B cell (primary cell): ENCODE measurements around the gene STARD9.

ENCODE experiments used
- EZH2 ChIP-seq: IDR thresholded peaks from 2 replicates; pipeline ENCODE4 v1.6.1; 2012; ENCODE audit warnings: borderline replicate concordance, low read depth, mild to moderate bottlenecking, moderate library complexity, low read length; ENCODE audit not compliant: insufficient read depth, poor library complexity, severe bottlenecking
- TF ChIP-seq, protein P1 (sequence below): fragments of 200-600 bp; IDR thresholded peaks from one replicate; pipeline ENCODE4 v1.8.0; 2022; ENCODE audit warnings: antibody characterized with exemption, mild to moderate bottlenecking

DNA sequence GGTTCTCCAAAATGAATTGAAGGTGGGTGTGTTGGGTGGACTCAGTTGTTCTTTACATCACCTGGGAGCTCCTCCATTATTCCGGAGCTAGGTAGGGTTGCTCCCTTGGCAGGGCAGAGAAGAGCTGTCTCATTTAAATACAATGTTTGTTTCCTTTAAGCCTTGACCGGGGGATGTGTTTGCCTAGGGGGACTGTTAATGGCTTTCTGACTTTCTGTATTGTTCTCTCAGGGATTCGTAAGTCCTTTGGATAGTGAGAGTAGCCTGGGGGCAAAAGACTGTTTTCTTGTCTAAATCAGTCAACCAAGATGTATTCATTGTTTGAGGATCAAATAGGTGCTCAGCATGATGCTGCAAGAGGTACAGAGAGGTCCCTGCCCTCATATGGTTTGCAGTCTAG is 90.4 kb downstream of the STARD9 start:
- TF ChIP-seq, protein P1, sequence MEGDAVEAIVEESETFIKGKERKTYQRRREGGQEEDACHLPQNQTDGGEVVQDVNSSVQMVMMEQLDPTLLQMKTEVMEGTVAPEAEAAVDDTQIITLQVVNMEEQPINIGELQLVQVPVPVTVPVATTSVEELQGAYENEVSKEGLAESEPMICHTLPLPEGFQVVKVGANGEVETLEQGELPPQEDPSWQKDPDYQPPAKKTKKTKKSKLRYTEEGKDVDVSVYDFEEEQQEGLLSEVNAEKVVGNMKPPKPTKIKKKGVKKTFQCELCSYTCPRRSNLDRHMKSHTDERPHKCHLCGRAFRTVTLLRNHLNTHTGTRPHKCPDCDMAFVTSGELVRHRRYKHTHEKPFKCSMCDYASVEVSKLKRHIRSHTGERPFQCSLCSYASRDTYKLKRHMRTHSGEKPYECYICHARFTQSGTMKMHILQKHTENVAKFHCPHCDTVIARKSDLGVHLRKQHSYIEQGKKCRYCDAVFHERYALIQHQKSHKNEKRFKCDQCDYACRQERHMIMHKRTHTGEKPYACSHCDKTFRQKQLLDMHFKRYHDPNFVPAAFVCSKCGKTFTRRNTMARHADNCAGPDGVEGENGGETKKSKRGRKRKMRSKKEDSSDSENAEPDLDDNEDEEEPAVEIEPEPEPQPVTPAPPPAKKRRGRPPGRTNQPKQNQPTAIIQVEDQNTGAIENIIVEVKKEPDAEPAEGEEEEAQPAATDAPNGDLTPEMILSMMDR: no peak
- no peak for TF ChIP-seq EZH2
